ENCODE data around the gene COQ3. TPM values are rescaled to one million over a fixed set of nuclear protein-coding genes. Genes with fewer than 3 reads are reported as not detected.
A peak's percentile ranks its signal among the peaks of the same experiment; 100 is the strongest.

COQ3 gene
- total RNA-seq, 1 experiment from 2014 or later = 13.9 TPM

DNA sequence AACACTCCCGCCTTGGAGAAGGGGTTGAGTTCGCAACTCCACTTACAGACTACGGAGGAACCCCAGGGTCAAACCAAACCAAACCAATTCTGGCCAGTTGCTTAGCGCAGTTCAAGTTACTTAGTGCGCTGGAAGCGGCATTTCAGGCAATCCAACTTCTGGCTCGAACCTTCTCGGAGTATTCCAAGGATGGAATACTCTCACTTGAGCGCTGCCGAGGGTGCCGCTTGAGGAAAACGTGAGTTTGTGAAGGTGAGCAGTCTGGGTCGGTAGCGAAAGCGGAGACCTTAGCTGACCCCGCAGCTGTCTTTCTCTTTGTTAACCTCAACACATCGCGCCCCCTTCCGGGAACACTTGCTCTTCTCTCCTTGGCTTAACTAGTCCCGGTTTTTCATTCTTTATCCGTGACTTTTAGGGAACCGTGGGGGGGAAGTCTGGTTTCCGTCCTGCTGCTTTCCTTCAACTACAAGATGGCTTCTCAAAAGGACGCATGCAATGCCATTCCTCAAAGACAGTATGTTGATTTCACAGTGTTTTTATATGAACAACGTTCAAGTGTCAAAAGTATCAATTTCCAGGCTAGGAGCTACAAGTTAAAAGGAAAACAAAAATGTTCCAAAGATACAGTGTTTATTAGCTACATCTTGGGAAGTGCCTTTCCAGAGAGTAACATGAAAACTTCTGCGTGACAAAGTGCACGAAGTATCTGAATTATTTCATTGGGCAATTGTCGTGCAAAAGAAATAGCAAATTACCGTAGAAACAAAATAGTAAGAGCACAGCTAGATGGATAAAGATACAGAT, 31.9 kb upstream of the COQ3 start (continued):
- TF ChIP-seq GRHL2 (CRISPR knock-in tag; IDR thresholded peaks at IDR 0.05; ENCODE audit: insufficient replicate concordance, severe bottlenecking) (no peak), NR2C2 (CRISPR knock-in tag; IDR thresholded peaks at IDR 0.05) (no peak), OVOL2 (CRISPR knock-in tag; IDR thresholded peaks at IDR 0.05; ENCODE audit: borderline replicate concordance) (no peak), TP53 (CRISPR knock-in tag; IDR thresholded peaks at IDR 0.05) (no peak), SMAD4 (CRISPR knock-in tag; IDR thresholded peaks at IDR 0.05) (no peak), TCF7 (CRISPR knock-in tag; IDR thresholded peaks at IDR 0.05; ENCODE audit: low read depth) (no peak), GABPB1 (CRISPR knock-in tag; IDR thresholded peaks at IDR 0.05) (no peak), HMGA2 (CRISPR knock-in tag; IDR thresholded peaks at IDR 0.05) (0 out of 2 replicates have a peak, but pooled peaks have one; percentile 4), IRF2 (CRISPR knock-in tag; IDR thresholded peaks at IDR 0.05; ENCODE audit: borderline replicate concordance, low read depth) (no peak), ATF1 (CRISPR knock-in tag; IDR thresholded peaks at IDR 0.05) (no peak), ZNF671 (CRISPR knock-in tag; IDR thresholded peaks at IDR 0.05) (no peak), PRRX2 (CRISPR knock-in tag; IDR thresholded peaks at IDR 0.05) (peak; percentile 22; the same call in 1 of the 2 replicates), ZNF423 (CRISPR knock-in tag; IDR thresholded peaks at IDR 0.05) (no peak), JAZF1 (CRISPR knock-in tag; IDR thresholded peaks at IDR 0.05) (no peak), MYBL2 (CRISPR knock-in tag; IDR thresholded peaks at IDR 0.05) (no peak)
- TF ChIP-seq, protein P1, sequence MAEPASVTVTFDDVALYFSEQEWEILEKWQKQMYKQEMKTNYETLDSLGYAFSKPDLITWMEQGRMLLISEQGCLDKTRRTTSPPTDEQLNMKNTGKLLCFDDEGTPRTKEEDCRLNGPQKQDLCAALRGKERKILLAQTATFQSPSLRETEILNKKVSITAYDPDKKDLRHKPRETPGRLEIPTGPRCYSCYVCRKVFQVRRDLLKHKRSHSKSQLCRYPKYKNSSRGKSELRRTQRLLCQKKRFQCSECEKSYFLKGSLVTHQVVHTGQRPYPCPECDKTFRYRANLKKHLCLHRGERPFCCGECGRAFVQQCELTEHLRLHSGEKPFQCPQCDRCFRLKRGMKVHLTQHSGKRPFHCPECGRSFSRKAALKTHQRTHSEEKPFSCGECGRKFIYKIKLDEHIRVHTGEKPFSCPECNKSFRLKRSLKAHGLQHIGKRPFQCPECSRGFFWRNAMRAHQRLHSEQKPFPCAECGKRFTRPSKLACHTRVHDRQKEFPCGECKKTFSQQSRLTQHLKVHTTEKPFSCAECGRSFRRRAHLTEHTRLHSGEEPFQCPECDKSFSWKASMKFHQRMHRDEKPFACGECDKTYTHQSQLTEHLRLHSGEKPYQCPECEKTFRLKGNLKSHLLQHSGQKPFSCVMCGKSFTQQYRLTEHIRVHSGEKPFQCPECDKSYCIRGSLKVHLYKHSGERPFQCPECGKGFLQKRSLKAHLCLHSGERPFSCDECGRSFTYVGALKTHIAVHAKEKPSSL (CRISPR knock-in tag; conservative IDR thresholded peaks at IDR 0.05) = no peak
- TF ChIP-seq, protein P2, sequence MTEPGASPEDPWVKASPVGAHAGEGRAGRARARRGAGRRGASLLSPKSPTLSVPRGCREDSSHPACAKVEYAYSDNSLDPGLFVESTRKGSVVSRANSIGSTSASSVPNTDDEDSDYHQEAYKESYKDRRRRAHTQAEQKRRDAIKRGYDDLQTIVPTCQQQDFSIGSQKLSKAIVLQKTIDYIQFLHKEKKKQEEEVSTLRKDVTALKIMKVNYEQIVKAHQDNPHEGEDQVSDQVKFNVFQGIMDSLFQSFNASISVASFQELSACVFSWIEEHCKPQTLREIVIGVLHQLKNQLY (CRISPR knock-in tag; IDR thresholded peaks at IDR 0.05) = no peak
- TF ChIP-seq, protein P3, sequence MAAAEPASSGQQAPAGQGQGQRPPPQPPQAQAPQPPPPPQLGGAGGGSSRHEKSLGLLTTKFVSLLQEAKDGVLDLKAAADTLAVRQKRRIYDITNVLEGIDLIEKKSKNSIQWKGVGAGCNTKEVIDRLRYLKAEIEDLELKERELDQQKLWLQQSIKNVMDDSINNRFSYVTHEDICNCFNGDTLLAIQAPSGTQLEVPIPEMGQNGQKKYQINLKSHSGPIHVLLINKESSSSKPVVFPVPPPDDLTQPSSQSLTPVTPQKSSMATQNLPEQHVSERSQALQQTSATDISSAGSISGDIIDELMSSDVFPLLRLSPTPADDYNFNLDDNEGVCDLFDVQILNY (CRISPR knock-in tag; IDR thresholded peaks at IDR 0.05) = no peak
- TF ChIP-seq, protein P4, sequence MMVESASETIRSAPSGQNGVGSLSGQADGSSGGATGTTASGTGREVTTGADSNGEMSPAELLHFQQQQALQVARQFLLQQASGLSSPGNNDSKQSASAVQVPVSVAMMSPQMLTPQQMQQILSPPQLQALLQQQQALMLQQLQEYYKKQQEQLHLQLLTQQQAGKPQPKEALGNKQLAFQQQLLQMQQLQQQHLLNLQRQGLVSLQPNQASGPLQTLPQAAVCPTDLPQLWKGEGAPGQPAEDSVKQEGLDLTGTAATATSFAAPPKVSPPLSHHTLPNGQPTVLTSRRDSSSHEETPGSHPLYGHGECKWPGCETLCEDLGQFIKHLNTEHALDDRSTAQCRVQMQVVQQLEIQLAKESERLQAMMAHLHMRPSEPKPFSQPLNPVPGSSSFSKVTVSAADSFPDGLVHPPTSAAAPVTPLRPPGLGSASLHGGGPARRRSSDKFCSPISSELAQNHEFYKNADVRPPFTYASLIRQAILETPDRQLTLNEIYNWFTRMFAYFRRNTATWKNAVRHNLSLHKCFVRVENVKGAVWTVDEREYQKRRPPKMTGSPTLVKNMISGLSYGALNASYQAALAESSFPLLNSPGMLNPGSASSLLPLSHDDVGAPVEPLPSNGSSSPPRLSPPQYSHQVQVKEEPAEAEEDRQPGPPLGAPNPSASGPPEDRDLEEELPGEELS (CRISPR knock-in tag; IDR thresholded peaks at IDR 0.05) = no peak
- TF ChIP-seq, protein P5, sequence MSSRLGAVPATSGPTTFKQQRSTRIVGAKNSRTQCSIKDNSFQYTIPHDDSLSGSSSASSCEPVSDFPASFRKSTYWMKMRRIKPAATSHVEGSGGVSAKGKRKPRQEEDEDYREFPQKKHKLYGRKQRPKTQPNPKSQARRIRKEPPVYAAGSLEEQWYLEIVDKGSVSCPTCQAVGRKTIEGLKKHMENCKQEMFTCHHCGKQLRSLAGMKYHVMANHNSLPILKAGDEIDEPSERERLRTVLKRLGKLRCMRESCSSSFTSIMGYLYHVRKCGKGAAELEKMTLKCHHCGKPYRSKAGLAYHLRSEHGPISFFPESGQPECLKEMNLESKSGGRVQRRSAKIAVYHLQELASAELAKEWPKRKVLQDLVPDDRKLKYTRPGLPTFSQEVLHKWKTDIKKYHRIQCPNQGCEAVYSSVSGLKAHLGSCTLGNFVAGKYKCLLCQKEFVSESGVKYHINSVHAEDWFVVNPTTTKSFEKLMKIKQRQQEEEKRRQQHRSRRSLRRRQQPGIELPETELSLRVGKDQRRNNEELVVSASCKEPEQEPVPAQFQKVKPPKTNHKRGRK (CRISPR knock-in tag; IDR thresholded peaks at IDR 0.05; ENCODE audit: borderline replicate concordance) = no peak
- TF ChIP-seq, protein P6, sequence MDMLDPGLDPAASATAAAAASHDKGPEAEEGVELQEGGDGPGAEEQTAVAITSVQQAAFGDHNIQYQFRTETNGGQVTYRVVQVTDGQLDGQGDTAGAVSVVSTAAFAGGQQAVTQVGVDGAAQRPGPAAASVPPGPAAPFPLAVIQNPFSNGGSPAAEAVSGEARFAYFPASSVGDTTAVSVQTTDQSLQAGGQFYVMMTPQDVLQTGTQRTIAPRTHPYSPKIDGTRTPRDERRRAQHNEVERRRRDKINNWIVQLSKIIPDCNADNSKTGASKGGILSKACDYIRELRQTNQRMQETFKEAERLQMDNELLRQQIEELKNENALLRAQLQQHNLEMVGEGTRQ (CRISPR knock-in tag; IDR thresholded peaks at IDR 0.05) = no peak
- TF ChIP-seq, protein P7, sequence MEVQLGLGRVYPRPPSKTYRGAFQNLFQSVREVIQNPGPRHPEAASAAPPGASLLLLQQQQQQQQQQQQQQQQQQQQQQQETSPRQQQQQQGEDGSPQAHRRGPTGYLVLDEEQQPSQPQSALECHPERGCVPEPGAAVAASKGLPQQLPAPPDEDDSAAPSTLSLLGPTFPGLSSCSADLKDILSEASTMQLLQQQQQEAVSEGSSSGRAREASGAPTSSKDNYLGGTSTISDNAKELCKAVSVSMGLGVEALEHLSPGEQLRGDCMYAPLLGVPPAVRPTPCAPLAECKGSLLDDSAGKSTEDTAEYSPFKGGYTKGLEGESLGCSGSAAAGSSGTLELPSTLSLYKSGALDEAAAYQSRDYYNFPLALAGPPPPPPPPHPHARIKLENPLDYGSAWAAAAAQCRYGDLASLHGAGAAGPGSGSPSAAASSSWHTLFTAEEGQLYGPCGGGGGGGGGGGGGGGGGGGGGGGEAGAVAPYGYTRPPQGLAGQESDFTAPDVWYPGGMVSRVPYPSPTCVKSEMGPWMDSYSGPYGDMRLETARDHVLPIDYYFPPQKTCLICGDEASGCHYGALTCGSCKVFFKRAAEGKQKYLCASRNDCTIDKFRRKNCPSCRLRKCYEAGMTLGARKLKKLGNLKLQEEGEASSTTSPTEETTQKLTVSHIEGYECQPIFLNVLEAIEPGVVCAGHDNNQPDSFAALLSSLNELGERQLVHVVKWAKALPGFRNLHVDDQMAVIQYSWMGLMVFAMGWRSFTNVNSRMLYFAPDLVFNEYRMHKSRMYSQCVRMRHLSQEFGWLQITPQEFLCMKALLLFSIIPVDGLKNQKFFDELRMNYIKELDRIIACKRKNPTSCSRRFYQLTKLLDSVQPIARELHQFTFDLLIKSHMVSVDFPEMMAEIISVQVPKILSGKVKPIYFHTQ (CRISPR knock-in tag; IDR thresholded peaks at IDR 0.05) = peak; percentile 29; the same call in 1 of the 2 replicates
- TF ChIP-seq, protein P8, sequence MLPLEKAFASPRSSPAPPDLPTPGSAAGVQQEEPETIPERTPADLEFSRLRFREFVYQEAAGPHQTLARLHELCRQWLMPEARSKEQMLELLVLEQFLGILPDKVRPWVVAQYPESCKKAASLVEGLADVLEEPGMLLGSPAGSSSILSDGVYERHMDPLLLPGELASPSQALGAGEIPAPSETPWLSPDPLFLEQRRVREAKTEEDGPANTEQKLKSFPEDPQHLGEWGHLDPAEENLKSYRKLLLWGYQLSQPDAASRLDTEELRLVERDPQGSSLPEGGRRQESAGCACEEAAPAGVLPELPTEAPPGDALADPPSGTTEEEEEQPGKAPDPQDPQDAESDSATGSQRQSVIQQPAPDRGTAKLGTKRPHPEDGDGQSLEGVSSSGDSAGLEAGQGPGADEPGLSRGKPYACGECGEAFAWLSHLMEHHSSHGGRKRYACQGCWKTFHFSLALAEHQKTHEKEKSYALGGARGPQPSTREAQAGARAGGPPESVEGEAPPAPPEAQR (CRISPR knock-in tag; IDR thresholded peaks at IDR 0.05) = no peak
- TF ChIP-seq, protein P9, sequence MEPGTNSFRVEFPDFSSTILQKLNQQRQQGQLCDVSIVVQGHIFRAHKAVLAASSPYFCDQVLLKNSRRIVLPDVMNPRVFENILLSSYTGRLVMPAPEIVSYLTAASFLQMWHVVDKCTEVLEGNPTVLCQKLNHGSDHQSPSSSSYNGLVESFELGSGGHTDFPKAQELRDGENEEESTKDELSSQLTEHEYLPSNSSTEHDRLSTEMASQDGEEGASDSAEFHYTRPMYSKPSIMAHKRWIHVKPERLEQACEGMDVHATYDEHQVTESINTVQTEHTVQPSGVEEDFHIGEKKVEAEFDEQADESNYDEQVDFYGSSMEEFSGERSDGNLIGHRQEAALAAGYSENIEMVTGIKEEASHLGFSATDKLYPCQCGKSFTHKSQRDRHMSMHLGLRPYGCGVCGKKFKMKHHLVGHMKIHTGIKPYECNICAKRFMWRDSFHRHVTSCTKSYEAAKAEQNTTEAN (CRISPR knock-in tag; IDR thresholded peaks at IDR 0.05) = no peak

Data from WTC11 (cell line).